CD4-positive, alpha-beta T cell treated with Interleukin-17A for 1 hour (primary cell): ENCODE results near the gene CCNA2.

Experiments
- DNase-seq: peaks from one replicate; pipeline ENCODE4 v3.0.0-alpha.2; 2020

Gene CCNA2

GRCh38 chr4:121823505-121824170, at the start of gene CCNA2:
Gene CCNA2 (minus strand): TSS chr4:121823883. CDS start chr4:121823628, 255 bp downstream.
- DNase-seq, result peak; percentile 96

- DNase-seq, result peak; percentile 97
Observed at GRCh38 chr4:121869841-121870822, 46.4 kb upstream of the CCNA2 start, which contains the start of gene BBS7. Gene BBS7 (minus strand): TSS chr4:121870474. CDS start chr4:121870313, 161 bp downstream.

GRCh38 chr4:121863799-121864198, 40.1 kb upstream of the CCNA2 start:
- DNase-seq, result no peak

- DNase-seq, result no peak
Observed at GRCh38 chr4:121861426-121861825, 37.7 kb upstream of the CCNA2 start.

- no peak for DNase-seq
Observed at GRCh38 chr4:121860121-121860520, 36.4 kb upstream of the CCNA2 start.

GRCh38 chr4:121851354-121851753, 27.7 kb upstream of the CCNA2 start:
- DNase-seq, result no peak

GRCh38 chr4:121846662-121847061, 23.0 kb upstream of the CCNA2 start:
- no peak for DNase-seq

- no peak for DNase-seq
Observed at GRCh38 chr4:121842862-121843261, 19.2 kb upstream of the CCNA2 start.

- DNase-seq, result no peak
Observed at GRCh38 chr4:121838136-121838535, 14.5 kb upstream of the CCNA2 start.

- DNase-seq, result no peak
Observed at GRCh38 chr4:121829511-121829910, 5.8 kb upstream of the CCNA2 start.

- no peak for DNase-seq
Observed at GRCh38 chr4:121827853-121828252, 4.2 kb upstream of the CCNA2 start.

GRCh38 chr4:121824950-121825349, 1.3 kb upstream of the CCNA2 start:
- no peak for DNase-seq

GRCh38 chr4:121824171-121824527, 466 bp upstream of the CCNA2 start:
- no peak for DNase-seq

- DNase-seq, result peak; percentile 46
Observed at GRCh38 chr4:121822796-121823504, 733 bp downstream of the CCNA2 start.

GRCh38 chr4:121822047-121822446, 1.6 kb downstream of the CCNA2 start:
- DNase-seq, result no peak

- DNase-seq, result no peak
Observed at GRCh38 chr4:121819216-121819965, 4.3 kb downstream of the CCNA2 start.

GRCh38 chr4:121818215-121818614, 5.5 kb downstream of the CCNA2 start:
- DNase-seq, result no peak

- no peak for DNase-seq
Observed at GRCh38 chr4:121817701-121818100, 6.0 kb downstream of the CCNA2 start.

- DNase-seq, result no peak
Observed at GRCh38 chr4:121817006-121817405, 6.7 kb downstream of the CCNA2 start.

- no peak for DNase-seq
Observed at GRCh38 chr4:121814756-121815155, 8.9 kb downstream of the CCNA2 start.

GRCh38 chr4:121811122-121811521, 12.6 kb downstream of the CCNA2 start:
- no peak for DNase-seq

- DNase-seq, result no peak
Observed at GRCh38 chr4:121806411-121806810, 17.3 kb downstream of the CCNA2 start.

GRCh38 chr4:121801715-121802075, 22.0 kb downstream of the CCNA2 start:
- DNase-seq, result no peak
